ENCODE measurements around the gene OPCML.

OPCML gene

DNA sequence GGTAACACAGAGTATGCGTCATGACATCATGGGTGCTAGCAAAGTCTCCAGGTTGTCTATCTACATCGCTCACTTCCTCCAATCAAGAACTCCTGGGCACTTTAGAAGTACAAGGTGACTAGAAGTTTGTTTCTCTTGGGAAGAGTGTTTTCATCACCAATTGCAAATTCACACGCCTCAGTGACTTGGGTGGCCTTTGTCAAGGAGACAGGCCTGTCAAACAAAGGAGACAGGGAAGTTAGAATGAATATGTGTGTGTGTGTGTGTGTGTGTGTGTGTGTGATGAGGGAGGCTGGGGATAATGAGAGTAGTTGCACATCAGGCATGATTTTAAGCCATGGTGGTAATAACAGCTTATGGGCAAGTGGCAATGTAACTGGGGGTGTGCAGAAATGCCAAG, 953.2 kb downstream of the OPCML start:
- DNase-seq = no peak

DNA sequence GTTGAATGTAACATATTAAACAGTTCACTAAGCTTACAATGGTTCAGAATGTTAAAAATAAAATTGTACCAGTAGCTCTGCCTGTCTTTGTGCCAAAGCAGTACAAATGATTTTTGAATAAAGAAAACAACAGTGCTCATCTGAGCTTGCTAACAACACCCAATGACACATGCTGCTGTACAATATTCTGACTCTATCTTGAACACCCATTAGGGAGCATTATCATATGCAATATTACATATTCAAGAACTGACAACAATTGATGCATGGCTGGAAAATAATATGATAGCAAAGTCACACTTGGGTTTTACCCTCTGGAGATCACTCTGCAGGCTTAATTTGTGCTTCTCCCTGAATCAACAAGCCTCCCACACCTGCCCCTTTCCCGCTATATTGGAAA, 953.7 kb downstream of the OPCML start:
- DNase-seq = no peak

DNA sequence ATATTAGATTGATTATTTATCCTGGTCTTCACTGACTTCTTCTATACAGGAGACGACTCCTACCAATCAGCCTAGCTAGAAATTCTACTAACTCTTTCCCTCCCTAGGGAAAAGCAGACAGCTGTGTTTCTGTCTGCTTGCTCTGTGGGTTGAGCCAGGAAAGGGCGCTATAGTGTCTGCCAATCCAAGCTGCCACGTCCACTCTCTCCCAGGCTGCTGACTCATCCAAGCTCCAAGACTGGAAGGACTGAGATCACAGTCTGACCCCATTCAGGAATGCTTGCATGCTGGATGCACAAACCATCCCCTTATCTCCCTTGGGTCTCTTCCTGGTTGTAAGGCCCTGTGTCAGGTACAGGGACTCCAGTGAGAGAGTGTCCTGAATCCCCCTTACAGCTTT, 955.6 kb downstream of the OPCML start:
- no peak for DNase-seq

DNA sequence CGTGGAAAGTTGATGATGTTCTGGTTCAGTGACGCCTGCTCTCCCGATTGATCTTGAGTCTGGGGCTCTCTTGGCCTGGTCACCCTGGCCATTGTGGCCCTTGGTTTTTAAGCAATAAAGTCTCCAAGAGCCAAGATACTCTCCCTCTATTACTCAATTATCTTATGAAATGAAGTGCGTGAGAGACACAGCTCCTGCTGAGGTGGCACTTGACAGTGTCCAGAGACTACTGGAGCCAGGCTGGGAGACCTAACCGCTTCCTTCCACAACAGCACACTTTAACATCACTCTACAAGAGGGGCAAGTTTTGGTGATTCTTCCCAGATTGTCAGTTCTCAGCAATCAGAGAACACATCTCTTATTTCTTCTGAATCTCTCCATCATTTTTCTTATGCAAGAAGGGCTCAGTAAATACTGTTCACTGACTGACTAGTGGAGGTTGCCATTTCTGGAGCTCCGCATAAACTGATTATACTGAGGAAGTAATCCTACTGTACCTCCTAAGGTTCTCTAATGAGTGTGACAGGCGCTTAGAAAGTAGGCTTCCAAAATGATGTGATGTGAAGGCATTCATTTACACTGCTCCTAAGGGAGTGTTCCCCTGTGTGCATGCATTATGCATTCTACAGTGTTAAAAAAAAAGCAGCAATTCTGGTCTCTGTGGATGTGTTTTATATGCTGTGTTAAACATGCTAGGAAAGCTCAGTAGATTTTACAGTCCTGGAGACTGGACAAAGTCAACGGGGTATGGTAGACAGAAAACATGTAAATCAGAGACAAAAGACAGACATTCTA, 968.0 kb downstream of the OPCML start:
- no peak for DNase-seq

DNA sequence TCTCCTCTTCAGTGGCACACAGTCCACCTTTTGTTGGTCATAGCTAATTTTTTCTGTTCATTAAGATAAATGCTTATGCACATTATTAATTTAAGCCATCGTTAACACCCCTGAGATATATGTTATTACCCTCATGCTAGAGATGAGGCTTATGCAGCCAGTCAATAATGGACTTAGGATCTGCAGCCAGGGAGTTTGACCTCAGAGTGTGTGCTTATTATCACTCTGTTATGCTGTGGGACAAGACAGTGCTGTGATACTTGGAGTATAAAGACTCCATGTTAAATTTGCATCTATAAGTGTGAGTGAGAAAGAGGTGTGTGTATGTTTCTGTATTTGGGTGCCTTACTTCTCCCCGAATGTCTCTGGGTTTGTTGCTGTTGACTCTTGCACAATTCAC, 969.3 kb downstream of the OPCML start:
- DNase-seq = no peak

DNA sequence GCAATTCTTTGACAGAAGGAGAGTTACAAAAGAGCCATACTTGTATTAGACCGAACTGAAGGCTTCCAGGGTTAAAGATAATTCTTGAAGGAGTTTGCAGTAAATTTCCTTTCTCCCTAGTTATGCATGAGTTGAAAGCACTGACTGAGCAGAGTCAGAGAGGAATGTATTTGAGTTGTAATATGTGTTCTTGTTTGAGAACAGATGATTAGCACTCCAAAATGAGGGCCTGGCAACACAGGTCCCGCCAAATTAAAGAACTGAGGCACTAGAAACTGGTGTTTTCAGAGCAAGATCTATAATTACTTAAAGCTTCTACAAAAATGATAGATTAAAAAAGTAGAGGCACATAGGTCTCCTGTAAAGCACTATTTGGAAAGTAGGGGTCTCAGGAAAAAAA, 970.4 kb downstream of the OPCML start:
- no peak for DNase-seq

DNA sequence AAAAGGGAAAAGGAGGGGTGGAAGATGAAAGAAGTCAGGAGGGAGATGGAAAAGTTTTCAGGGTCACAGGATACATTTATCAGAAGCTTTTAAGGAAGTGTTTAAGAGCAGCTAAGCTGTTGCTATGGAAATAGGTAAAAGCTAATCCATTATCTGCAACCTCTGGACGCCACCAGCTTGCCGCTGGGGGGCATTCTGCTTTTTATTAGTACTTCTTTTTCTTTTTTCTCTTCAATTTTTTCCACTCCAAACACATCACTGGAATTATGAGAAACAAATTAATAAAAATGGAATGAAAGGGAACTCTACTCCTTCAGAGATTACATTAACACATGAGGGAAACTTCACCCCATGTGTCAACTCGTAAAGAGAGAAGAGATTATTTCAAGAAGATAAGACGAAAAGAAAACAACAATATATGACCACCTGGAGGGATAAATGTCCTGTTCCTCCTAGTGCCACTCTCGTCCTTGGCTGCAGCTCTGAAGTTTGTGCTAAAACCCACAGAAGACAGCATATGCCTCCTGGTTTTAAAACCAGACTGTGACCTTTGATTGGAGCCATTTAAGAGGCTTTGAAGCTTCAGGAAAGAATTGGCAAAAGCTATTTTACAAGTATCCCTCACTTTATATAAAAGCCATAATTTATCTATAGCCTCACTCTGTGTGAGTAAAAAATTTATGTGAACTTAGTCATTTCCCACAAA, 972.8 kb downstream of the OPCML start:
- DNase-seq = no peak

DNA sequence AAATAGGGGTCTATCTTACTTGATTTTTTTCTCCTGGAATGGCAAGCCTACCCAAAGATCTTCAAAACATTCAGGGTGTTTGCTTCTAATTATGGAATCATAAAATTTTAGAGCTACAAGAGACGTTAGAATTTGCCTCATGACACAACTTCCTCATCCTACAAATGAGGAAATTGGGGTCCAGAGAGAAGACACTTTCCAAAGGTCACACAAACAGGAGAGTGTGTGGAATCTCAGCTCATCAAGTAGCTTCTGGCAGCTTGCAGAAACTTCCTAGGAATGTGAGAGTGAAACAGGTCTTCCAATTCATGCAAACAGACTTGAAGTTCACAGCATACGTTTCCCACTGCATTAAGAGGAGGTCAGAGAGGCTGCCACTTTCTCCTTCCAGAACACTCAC, 976.0 kb downstream of the OPCML start:
- DNase-seq = no peak

DNA sequence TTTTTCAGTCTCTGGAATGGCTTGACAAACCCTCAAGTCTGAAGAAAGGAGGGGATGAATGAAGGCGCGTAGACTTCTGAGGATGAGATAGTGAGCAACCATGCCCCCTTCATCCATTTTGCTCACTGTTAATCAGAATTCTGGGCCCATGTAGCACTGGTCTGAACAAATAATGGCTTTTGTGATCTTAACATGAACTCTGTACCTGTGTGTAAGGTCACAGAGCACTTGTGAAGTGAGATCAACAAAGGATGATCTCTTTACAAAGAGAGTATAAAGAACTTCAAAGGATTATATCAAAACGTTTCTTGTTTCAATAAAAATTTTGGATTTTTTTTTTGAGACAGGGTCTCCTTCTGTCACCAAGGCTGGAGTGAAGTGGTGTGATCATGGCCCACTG, 976.7 kb downstream of the OPCML start:
- no peak for DNase-seq

DNA sequence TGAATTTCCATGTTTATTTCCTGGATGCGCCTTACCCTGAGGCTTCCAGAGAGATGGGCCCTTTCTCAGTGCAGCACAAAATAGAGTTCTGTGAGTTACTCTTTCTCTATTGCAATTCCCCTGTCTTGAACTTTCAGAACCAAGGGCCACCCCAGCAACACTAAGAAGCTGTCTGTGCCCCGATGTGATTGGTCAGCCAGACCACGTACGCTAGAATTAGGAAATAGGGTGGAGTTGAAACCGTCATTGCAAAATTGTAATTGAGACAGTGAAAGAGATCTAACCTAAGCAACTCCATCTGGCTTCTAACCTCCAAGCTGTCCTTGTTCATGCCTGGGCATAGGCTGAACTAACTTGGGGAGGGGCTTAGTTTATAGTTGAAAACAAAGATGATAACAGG, 981.3 kb downstream of the OPCML start:
- no peak for DNase-seq

DNA sequence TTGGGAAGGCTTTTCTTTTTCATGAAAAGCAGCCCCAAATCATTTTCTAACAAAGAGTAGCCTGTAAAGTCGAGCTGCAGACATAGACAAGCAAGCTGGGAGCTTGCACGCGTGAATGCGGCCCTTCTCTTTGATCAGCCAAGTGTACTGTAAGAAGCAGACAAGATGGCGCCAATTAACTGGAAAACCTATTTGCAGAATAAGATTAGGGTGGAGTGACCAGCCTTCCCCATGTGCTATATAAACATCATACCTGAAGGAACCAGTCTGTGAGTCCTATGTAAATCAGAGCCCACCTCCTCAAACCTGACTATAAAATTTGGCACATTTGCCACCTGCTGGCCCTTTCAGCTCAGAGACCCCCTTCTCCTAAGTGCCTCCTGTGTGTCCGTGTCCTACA, 982.7 kb downstream of the OPCML start:
- no peak for DNase-seq

DNA sequence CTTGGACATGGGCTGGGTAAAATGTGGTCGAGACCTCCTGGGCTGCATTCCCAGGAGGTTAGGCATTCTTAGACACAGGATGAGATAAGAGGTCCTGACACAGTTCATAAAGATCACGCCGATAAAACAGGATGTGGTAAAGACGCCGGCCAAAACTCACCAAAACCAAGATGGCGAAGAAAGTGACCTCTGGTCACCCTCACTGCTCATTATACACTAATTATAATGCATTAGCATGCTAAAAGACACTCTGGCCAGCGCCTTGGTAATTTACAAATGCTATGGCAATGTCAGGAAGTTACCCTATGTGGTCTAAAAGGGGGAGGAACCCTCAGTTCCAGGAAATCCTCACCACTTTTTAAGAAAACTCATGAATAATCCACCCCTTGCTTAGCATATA, 983.3 kb downstream of the OPCML start:
- no peak for DNase-seq

DNA sequence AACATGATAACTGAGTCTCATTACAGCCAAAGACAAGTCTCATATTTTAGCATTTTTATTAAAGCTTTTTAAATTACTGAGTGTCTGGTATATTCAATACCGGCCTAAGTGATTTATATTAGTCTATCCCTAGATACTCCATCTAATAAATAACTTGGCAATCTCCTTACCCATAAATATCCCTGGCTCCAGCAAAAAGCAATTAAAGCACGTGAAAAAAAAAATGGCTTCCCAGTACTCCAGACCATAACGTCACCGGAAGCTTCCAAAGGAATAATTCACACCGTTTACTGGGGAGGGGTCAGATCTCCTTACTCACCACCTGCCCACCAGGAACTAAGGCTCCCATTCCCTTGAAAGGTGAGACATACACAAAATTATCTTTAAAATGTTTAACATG, 988.3 kb downstream of the OPCML start:
- DNase-seq = no peak

DNA sequence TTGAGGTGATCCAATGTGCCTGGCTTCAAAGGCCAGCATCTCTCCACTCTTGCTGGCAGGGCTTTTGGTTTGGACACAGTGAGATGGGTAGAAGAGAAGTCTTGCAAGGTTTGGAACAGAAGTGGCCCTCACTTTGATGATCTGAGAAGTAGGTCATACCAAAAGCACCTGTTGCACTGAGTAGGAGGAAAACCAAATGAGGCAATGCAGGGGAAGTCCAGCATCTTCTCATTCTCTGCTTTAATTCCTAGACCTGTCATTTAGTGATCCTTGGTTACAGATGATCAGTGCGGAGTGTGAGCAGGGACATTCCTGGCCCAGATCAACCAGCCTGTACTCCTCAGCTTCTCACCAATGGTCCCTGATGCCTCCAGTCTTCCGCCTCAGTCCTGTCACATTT, 990.5 kb downstream of the OPCML start:
- DNase-seq = no peak

DNA sequence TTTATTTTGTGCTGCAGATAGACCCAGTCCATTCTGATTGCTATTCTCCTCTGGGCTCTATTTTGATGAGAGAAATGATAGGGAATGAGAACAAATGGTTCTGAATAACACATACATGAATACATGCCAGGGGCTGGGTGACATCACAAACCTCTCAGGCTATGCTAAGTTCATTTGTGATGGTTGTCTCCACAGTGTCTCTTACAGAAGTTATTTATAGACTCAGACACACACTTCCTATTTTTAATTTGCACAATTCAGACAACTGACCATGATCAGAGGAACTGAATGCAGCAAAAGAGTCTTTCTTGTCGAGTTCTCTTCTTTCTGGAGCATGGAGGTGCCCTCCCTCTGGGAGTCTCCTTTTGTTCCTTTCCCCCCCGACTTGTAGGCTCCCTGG, 991.7 kb downstream of the OPCML start:
- DNase-seq = no peak

DNA sequence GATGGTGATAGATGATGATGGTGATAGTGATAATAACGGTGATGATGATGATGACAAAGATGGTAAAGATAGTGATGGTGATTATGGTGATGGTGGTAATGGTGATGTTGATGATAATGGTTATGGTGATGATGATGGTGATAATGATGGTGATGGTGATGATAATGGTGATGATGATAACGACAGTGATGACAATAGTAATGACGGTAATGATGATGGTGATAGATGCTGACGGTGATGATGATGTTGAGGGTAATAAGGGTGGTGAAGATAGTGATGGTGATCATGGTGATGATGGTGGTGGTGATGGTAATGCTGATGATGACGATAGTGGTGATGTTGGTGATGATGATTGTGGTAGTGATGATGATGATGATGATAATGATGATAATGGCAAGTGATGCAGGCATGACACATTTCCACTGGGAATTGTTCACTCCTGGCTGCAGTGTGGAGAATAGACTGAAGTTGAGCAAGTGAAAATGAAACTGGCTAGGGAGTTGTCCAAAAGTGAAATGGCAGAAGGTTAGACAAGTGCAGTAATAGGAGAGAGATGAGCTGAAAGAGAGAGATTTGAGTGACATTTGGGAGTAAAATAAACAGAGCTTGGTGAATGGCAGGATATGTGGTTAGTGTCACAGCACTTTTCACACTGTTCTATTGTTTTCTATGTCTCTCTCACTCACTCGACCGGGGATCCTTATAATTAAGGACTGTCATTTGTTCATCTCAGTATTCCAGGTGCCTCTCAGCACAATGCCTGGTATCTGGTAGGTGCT, 992.5 kb downstream of the OPCML start:
- no peak for DNase-seq

DNA sequence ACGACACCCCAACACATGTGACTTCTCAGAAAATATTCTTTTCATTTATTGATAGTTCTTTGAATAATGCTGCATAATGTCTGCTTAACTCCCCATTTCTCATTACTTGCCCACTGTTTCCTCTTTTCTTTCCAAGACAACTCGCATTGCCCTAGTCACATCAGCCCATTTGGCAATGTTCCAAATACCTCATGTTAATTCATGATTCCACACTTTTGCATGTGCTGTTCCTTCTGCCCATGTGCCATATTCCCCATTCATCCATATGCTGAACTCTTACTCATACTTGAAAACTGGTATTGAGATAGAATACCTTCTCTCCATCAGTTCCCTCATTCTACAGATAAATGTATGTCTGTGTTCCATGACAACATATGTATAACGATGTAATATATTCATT, 993.7 kb downstream of the OPCML start:
- DNase-seq = no peak

DNA sequence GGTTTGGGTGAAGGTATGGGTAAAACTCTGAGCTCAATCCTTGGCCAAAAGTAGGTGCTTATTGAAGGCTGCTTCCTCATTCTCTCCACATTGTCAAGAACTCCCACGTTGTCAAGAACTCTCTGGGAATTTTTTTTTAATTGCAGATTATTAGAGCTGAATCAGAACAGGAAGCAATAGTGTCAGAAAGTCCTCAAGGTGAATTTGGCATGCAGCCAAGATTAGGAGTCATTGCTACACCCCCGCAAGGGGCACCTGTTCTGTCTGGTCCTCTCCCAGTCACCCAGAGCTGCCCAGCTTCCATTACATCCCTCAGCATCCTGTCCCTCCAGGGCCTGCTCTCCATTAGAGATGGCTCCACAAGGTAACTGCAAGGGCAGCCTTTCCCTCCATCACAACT, 996.5 kb downstream of the OPCML start:
- DNase-seq = no peak

DNA sequence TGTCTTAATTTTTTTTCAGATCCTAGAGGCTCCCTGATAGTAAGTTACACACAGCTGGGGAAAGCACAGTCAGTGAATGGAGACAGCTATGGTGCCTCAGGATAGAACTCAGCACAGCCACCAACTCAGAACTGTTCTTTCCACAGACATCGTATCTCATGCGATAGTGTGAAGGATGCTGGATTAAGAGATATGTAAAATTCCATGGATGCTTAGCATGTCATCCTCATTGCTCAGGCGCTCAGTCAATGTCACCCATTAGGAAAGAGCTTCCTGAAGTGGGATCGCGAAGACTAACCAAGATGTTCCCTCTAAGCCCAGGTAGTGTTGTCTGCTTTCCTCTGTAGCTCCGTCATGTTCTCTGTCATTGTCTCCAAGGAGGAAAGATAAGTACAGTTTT, 1000.4 kb downstream of the OPCML start:
- no peak for DNase-seq

DNA sequence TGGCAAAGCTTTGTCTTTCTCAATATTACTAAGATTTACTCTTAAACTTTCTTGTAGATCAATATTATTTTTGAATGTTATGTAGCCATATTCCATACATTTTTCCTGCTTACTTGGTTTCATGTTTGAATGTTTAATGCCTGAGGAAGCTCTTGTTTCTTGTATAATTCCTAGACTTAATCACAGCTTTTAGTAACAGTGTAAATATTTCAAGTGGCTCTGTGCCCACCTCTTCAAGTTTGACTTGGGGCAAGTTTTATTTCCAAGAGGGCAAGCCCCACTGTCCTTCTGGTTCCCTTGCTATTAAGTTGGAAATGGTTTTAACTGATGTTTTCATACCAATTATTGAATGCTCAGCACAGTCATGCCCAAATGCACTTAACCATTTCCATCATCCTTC, 1004.1 kb downstream of the OPCML start:
- DNase-seq = no peak

DNA sequence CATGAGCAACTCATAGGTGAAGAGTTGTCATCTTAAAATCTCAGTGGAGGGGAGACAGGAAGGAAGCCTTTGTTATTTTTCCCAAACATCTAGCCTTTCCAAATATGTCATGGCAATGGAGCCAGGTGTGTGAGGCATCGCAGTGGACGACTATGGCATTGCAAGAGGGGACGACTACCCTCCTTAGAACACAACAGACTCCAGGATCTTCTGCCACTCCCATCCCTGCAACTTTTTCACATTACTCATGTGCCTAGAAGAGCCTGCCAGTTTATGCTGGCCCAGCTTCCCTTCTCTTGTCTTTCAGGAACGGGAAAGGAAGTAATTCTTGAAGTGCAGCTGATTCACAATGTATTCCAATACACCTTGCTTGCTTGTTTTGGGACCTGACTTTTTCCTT, 1008.4 kb downstream of the OPCML start:
- DNase-seq = no peak

DNA sequence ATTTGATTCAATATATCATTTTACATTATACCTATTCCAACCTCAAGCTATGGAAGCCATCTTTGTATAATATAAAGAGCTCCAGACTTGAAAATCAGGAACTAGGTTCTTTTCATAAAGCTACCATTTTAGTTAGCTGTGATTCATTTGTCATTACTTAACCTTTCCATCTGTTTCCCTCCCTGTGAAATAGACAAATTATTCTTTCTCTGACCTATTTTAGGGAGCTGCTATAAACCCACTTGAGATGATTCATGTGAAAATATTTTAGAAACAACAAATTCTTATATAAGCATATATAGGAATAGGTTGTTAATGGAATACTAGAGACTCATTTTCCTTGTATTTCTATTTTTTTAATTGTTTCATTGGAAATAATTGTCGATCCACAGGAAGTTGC, 1012.1 kb downstream of the OPCML start:
- no peak for DNase-seq

DNA sequence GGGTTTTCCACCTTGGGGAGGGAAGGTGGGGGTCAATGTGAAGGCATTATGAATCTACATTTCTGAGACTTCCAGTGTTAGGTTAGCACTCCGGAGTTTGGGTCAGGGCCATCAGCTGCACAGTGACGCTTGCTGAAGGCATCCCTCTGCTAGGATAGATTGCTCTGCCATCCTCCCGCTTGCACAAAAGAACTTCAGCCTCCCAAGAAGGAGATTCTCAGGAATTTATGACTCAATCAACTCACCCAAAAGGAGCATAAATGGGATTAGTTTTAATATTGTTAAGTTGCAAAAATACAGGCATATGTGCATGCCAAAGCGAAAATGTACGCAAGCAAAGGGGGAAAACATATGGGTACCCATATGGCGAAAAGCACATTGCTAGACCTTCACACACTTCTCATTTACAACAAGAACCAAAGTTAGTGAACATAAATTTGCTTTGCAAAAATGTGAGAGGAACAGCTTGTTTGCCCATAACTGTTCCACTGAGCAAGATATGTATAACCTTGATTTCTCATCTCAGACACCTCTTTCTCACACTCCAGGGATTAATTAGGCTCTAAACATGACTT, 1013.0 kb downstream of the OPCML start:
- DNase-seq = no peak
